K562 (cell line): ENCODE measurements around the gene CDK9. TPM values are rescaled to one million over a fixed set of nuclear protein-coding genes. Genes with fewer than 3 reads are reported as not detected.

Experiments used
- ADNP ChIP-seq: fragments of 200-800 bp; sonication (Bioruptor generic); IDR thresholded peaks from 2 replicates; pipeline ENCODE4 v1.6.1; 2016; ENCODE audit warnings: missing genetic modification characterization, missing compliant biosample characterization
- ATF1 ChIP-seq, 2 experiments: fragments of 450-650 bp in 1 of 2; IDR thresholded peaks; 2 replicates each; pipeline ENCODE4 v1.6.1; 2016; ENCODE audit warnings: missing compliant biosample characterization in 1 of 2, missing genetic modification characterization in 1 of 2
- C11orf30 ChIP-seq: fragments of 450-650 bp; IDR thresholded peaks from 2 replicates; pipeline ENCODE4 v1.6.1; 2016; ENCODE audit warnings: low read depth, mild to moderate bottlenecking
- CBX1 ChIP-seq: sonication (generic); IDR thresholded peaks from 2 replicates; pipeline ENCODE4 v1.6.1; 2016; ENCODE audit warnings: antibody characterized with exemption, low read depth, mild to moderate bottlenecking
- CHD2 ChIP-seq: IDR thresholded peaks from 2 replicates; pipeline ENCODE4 v1.6.1; 2011; ENCODE audit warnings: low read depth, low read length
- CTBP1 ChIP-seq: fragments of 450-650 bp; IDR thresholded peaks from 2 replicates; pipeline ENCODE4 v1.6.1; 2016; ENCODE audit warnings: borderline replicate concordance
- DACH1 ChIP-seq: fragments of 450-650 bp; IDR thresholded peaks from 2 replicates; pipeline ENCODE4 v1.6.1; 2018; ENCODE audit not compliant: partially characterized antibody
- GTF2E2 ChIP-seq: fragments of 200-800 bp; sonication (Bioruptor generic); IDR thresholded peaks from 2 replicates; pipeline ENCODE4 v1.6.1; 2016; ENCODE audit warnings: missing genetic modification characterization, missing compliant biosample characterization
- GTF2F1 ChIP-seq: IDR thresholded peaks from 2 replicates; pipeline ENCODE4 v1.6.1; 2011; ENCODE audit warnings: low read depth, low read length, improper control_type of control experiment
- HDAC6 ChIP-seq: IDR thresholded peaks from 2 replicates; pipeline ENCODE4 v1.6.1; 2012; ENCODE audit warnings: low read depth, mild to moderate bottlenecking, control low read depth, inconsistent platforms, low read length, moderate library complexity
- HMG20A ChIP-seq: fragments of 450-650 bp; formaldehyde crosslinking; conservative IDR thresholded peaks from 2 replicates; pipeline ENCODE4 v1.4.0; 2020; ENCODE audit warnings: mild to moderate bottlenecking, mixed read lengths
- KDM4B ChIP-seq, 2 experiments: fragments of 450-650 bp in 1 of 2; sonication (generic) in 1 of 2; IDR thresholded peaks; 2 replicates each; pipeline ENCODE4 v1.6.1; 2016 to 2017; ENCODE audit warnings: borderline replicate concordance in 2 of 2, antibody characterized with exemption in 1 of 2, low read depth in 1 of 2, mild to moderate bottlenecking in 1 of 2
- NEUROD1 ChIP-seq: fragments of 150-350 bp; IDR thresholded peaks from 2 replicates; pipeline ENCODE4 v1.6.1; 2014; ENCODE audit warnings: borderline replicate concordance, low read length, low read depth; ENCODE audit not compliant: partially characterized antibody
- NFIC ChIP-seq: fragments of 450-650 bp; IDR thresholded peaks from 2 replicates; pipeline ENCODE4 v1.6.1; 2017; ENCODE audit warnings: mild to moderate bottlenecking, inconsistent platforms
- NKRF ChIP-seq: fragments of 450-650 bp; IDR thresholded peaks from 2 replicates; pipeline ENCODE4 v1.6.1; 2016; ENCODE audit warnings: borderline replicate concordance
- NR0B1 ChIP-seq: fragments of 450-650 bp; IDR thresholded peaks from one replicate; pipeline ENCODE4 v1.6.1; 2018; ENCODE audit warnings: mild to moderate bottlenecking, moderate library complexity; ENCODE audit not compliant: partially characterized antibody
- SMAD3 ChIP-seq: fragments of 450-650 bp; formaldehyde crosslinking; conservative IDR thresholded peaks from 2 replicates; pipeline ENCODE4 v1.4.0; 2020; ENCODE audit warnings: mild to moderate bottlenecking
- SREBF2 ChIP-seq: sonication (generic); formaldehyde crosslinking; IDR thresholded peaks from 2 replicates; pipeline ENCODE4 v1.4.0; 2020; ENCODE audit warnings: mild to moderate bottlenecking, missing genetic modification reagents
- TAF15 ChIP-seq: fragments of 200-400 bp; formaldehyde crosslinking; IDR thresholded peaks from 2 replicates; pipeline ENCODE4 v1.6.1; 2017; ENCODE audit warnings: mild to moderate bottlenecking, low read depth, low read length, moderate library complexity
- TAL1 ChIP-seq: fragments of 450-650 bp; IDR thresholded peaks from 2 replicates; pipeline ENCODE4 v1.6.1; 2016; ENCODE audit warnings: mild to moderate bottlenecking
- TCF3 ChIP-seq: sonication (generic); formaldehyde crosslinking; IDR thresholded peaks from 2 replicates; pipeline ENCODE4 v1.4.0; 2020; ENCODE audit warnings: mild to moderate bottlenecking, missing genetic modification reagents
- ZBED1 ChIP-seq: IDR thresholded peaks from 2 replicates; pipeline ENCODE4 v1.6.1; 2014
- ZNF586 ChIP-seq: fragments of 450-650 bp; formaldehyde crosslinking; conservative IDR thresholded peaks from 2 replicates; pipeline ENCODE4 v1.4.0; 2020; ENCODE audit warnings: mild to moderate bottlenecking, moderate library complexity
- ZNF766 ChIP-seq: fragments of 200-800 bp; sonication (Bioruptor generic); conservative IDR thresholded peaks from 2 replicates; pipeline ENCODE4 v1.6.1; 2016; ENCODE audit warnings: missing genetic modification characterization, missing compliant biosample characterization
- polyA plus RNA-seq, 8 experiments: library from polyadenylated mRNA; depleted of rRNA in 4 of 8; stranded (reverse) in 5 of 8; unstranded in 3 of 8; fragments of >200 nt; fragmentation: Nextera tagmentation in 2 of 8; fragmentation: Illumina TruSeq in 1 of 8; extraction: Ambion mirVana in 2 of 8; extraction: Trizol in 1 of 8; gene quantifications; 2 replicates each; pipeline versions ENCODE4 v1.2.1 to v1.2.3, GENCODE V29; 2011 to 2014; ENCODE audit warnings: inconsistent platforms in 1 of 8, missing spikeins in 1 of 8
- total RNA-seq, 7 experiments: library from RNA; depleted of rRNA in 6 of 7; stranded (reverse); fragments of >200 nt in 6 of 7; fragmentation: Illumina TruSeq in 2 of 7; extraction: Trizol in 2 of 7; gene quantifications; 2 replicates each; pipeline versions ENCODE4 v1.2.1 to v1.2.3, GENCODE V29; 2011 to 2021; ENCODE audit warnings: low replicate concordance in 1 of 7
- TF ChIP-seq, protein P1 (sequence below): fragments of 450-650 bp; formaldehyde crosslinking; IDR thresholded peaks from 2 replicates; pipeline ENCODE4 v1.4.0; 2020; ENCODE audit warnings: mild to moderate bottlenecking
- TF ChIP-seq, protein P2 (sequence below), 2 experiments: fragments of 250-450 bp in 1 of 2; fragments of 450-650 bp in 1 of 2; sonication (Bioruptor Pico) in 1 of 2; IDR thresholded peaks; 2 replicates each; pipeline versions ENCODE4 v1.6.1 to v1.8.0; 2016 to 2021; ENCODE audit warnings: mild to moderate bottlenecking in 2 of 2, moderate library complexity in 2 of 2, missing compliant biosample characterization in 1 of 2, missing genetic modification characterization in 1 of 2

Gene CDK9
- total and polyA plus RNA-seq, 9 of the 15 experiments (the other 6 are each of a cell fraction or from before 2014, with no cell fraction given): 4.2 to 78.6 (median 33.0) TPM

DNA sequence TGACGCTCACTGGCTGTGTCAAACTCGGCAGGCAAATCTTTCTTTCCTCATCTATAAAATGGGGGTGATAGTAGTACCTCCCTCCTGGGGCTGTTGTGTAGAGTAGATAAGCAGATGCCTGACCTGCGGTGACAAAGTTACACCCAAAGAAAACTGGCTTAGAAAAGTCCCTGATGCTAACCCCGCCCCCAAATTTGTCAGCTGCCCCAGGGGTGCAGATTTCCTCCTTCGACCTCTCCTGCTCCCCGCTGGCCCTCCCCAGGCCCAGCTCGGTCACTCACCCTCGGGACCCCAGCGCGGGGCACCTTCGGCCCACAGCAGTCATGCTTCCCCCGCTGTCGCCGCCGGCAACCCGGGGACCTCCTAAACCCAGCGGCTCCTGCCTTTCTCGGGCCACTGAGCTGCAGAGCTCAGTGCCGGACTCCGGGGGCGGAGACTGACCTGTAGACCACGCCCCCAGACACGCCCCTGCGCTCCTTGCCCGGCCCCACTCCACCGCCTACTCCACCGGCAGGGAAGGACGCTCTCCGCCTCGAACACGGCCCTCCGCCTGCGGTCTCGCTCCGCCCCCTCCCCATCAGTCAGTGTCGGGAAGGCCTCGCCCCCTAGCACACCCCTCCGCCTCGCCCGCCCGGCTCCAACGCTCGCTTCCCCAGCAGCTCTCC, 14.8 kb upstream of the CDK9 start (continued):
- TF ChIP-seq NKRF: peak; percentile 55; the same call in 1 of the 2 replicates
- TF ChIP-seq TCF3 (CRISPR knock-in tag): peak; percentile 55
- peak; percentile 64; the same call in 1 of the 2 replicates for TF ChIP-seq ZBED1
- no peak for TF ChIP-seq SMAD3 (CRISPR knock-in tag)
- no peak for TF ChIP-seq CHD2
- TF ChIP-seq ZNF586 (CRISPR knock-in tag): no peak
- peak; percentile 22 for TF ChIP-seq DACH1
- no peak for TF ChIP-seq GTF2E2
- TF ChIP-seq, protein P1, sequence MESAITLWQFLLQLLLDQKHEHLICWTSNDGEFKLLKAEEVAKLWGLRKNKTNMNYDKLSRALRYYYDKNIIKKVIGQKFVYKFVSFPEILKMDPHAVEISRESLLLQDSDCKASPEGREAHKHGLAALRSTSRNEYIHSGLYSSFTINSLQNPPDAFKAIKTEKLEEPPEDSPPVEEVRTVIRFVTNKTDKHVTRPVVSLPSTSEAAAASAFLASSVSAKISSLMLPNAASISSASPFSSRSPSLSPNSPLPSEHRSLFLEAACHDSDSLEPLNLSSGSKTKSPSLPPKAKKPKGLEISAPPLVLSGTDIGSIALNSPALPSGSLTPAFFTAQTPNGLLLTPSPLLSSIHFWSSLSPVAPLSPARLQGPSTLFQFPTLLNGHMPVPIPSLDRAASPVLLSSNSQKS (CRISPR knock-in tag): no peak
- no peak for TF ChIP-seq TAF15
- TF ChIP-seq SREBF2 (CRISPR knock-in tag): no peak
- no peak for TF ChIP-seq NFIC
- TF ChIP-seq C11orf30: no peak
- TF ChIP-seq NR0B1: no peak
- no peak for TF ChIP-seq ATF1 (CRISPR knock-in tag; IDR thresholded peaks at IDR 0.05)
- TF ChIP-seq ATF1 (tag; IDR thresholded peaks at IDR 0.05): peak; percentile 44
- no peak for TF ChIP-seq GTF2F1
- TF ChIP-seq CBX1: no peak
- peak; percentile 49; the same call in 1 of the 2 replicates for TF ChIP-seq TAL1
- TF ChIP-seq HDAC6: no peak
- peak in 1 of 2 experiments; percentile 32; a peak in 1 of 4 replicates for TF ChIP-seq KDM4B (IDR thresholded peaks at IDR 0.05; ENCODE audit: borderline replicate concordance in 2 of 2, low read depth in 1 of 2)
- TF ChIP-seq, protein P2, sequence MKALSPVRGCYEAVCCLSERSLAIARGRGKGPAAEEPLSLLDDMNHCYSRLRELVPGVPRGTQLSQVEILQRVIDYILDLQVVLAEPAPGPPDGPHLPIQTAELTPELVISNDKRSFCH (CRISPR knock-in tag; IDR thresholded peaks at IDR 0.05): no peak
- TF ChIP-seq, protein P2 (tag; IDR thresholded peaks at IDR 0.05): no peak
- TF ChIP-seq CTBP1: peak; percentile 62
- TF ChIP-seq ZNF766: no peak
- TF ChIP-seq ADNP (tag): no peak
- no peak for TF ChIP-seq NEUROD1
- no peak for TF ChIP-seq HMG20A
